ENCODE data around the gene STAG1.

- no peak for TF ChIP-seq CTCF (IDR thresholded peaks at IDR 0.05)
- no peak for TF ChIP-seq EP300 (IDR thresholded peaks at IDR 0.05)
- no peak for TF ChIP-seq POLR2A (IDR thresholded peaks at IDR 0.05)
These were observed 634 bp downstream of the STAG1 start for GRCh38 chr3:136751316-136752171.
